Ishikawa (cell line): ENCODE data around the gene PKNOX1.

Source experiments
- CEBPB ChIP-seq: IDR thresholded peaks from 2 replicates; pipeline ENCODE4 v1.6.1; 2012
- CREB1 ChIP-seq: IDR thresholded peaks from 2 replicates; pipeline ENCODE4 v1.6.1; 2012; ENCODE audit warnings: low read depth
- EGR1 ChIP-seq: IDR thresholded peaks from 2 replicates; pipeline ENCODE4 v1.6.1; 2012
- EP300 ChIP-seq: IDR thresholded peaks from 2 replicates; pipeline ENCODE4 v1.6.1; 2012; ENCODE audit warnings: borderline replicate concordance
- FOXM1 ChIP-seq: IDR thresholded peaks from 2 replicates; pipeline ENCODE4 v1.6.1; 2012; ENCODE audit warnings: low read depth, borderline replicate concordance
- NFIC ChIP-seq: IDR thresholded peaks from 2 replicates; pipeline ENCODE4 v1.6.1; 2012
- RAD21 ChIP-seq: IDR thresholded peaks from 2 replicates; pipeline ENCODE4 v1.6.1; 2012; ENCODE audit warnings: low read depth
- TAF1 ChIP-seq: IDR thresholded peaks from 2 replicates; pipeline ENCODE4 v1.6.1; 2012; ENCODE audit warnings: low read depth, mild to moderate bottlenecking
- TCF12 ChIP-seq: IDR thresholded peaks from 2 replicates; pipeline ENCODE4 v1.6.1; 2012; ENCODE audit warnings: low read depth
- TEAD4 ChIP-seq: IDR thresholded peaks from 2 replicates; pipeline ENCODE4 v1.6.1; 2012
- YY1 ChIP-seq: IDR thresholded peaks from 2 replicates; pipeline ENCODE4 v1.6.1; 2012; ENCODE audit warnings: low read depth
- ZBTB7A ChIP-seq: IDR thresholded peaks from 2 replicates; pipeline ENCODE4 v1.6.1; 2012; ENCODE audit warnings: low read depth
- TF ChIP-seq, protein P1 (sequence below): IDR thresholded peaks from 2 replicates; pipeline ENCODE4 v1.6.1; 2012
- TF ChIP-seq, protein P2 (sequence below): IDR thresholded peaks from 2 replicates; pipeline ENCODE4 v1.6.1; 2012; ENCODE audit warnings: low read depth, mild to moderate bottlenecking
- TF ChIP-seq, protein P3 (sequence below): IDR thresholded peaks from 2 replicates; pipeline ENCODE4 v1.6.1; 2012

PKNOX1 gene

DNA sequence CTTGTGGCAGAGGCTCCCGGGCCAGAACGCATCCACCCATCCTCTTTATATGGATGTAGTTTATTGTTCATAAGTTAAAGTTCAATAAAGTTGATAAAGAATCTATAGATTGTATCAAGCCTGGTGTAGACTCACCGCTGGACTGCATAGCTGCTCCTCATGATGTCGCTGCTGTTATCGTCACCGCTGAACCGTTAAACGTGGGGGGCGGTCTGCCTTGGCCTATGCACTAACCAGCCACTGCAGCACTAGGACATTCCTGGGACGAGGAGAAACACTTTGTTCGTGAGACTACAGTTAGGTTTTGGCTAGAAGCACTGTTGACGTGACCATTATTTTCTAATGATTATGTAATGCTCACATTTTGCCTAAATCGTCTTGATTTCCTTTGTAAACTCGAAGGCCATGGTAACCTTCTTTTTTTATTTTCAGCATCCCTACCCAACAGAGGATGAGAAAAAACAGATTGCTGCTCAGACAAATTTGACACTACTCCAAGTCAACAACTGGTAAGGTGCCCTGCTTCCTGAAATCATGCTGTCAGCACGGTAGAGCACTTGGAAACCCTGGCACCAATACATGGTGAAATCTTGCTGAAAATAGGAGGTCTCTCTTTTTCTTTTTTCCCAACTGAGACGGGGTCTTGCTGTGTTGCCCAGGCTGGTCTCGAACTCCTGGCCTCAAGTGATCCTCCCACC lies 50.2 kb downstream of the PKNOX1 start:
- TF ChIP-seq TEAD4 (no peak), YY1 (no peak), RAD21 (no peak), CEBPB (no peak), EGR1 (no peak), TAF1 (no peak), CREB1 (no peak)
- TF ChIP-seq, protein P1, sequence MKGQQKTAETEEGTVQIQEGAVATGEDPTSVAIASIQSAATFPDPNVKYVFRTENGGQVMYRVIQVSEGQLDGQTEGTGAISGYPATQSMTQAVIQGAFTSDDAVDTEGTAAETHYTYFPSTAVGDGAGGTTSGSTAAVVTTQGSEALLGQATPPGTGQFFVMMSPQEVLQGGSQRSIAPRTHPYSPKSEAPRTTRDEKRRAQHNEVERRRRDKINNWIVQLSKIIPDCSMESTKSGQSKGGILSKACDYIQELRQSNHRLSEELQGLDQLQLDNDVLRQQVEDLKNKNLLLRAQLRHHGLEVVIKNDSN: no peak

DNA sequence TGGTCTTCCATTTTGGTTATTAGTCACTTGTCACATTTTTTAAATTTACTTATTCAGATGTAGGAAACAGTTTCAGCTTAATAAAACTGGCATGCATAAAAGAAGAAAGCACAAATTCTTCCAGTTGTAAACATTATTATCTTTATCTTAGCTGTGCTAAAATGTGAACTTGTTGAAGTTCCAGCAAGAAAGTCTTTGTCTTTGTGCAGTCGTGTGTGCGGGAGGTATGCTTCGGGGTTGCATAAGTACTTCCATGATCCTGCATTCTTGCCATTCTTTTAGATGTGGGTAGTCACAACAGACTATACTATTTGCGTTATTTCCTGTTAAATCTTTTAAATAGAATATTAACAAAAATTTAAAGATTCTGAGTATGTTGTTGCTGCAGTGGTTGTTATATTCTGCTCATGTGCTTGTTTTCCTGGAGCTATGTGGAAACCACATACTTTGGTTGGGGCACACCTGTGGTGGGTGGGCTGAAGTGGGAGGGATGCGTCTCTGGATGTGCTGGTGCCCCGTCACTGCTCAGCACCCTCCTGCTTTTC lies 51.3 kb downstream of the PKNOX1 start:
- peak; percentile 99 for TF ChIP-seq CEBPB
- peak; percentile 93 for TF ChIP-seq FOXM1
- peak; percentile 97 for TF ChIP-seq EP300
- peak; percentile 13; the same call in 1 of the 2 replicates for TF ChIP-seq RAD21
- 0 out of 2 replicates have a peak, but pooled peaks have one; percentile 12 for TF ChIP-seq EGR1
- peak; percentile 73 for TF ChIP-seq NFIC
- TF ChIP-seq, protein P2, sequence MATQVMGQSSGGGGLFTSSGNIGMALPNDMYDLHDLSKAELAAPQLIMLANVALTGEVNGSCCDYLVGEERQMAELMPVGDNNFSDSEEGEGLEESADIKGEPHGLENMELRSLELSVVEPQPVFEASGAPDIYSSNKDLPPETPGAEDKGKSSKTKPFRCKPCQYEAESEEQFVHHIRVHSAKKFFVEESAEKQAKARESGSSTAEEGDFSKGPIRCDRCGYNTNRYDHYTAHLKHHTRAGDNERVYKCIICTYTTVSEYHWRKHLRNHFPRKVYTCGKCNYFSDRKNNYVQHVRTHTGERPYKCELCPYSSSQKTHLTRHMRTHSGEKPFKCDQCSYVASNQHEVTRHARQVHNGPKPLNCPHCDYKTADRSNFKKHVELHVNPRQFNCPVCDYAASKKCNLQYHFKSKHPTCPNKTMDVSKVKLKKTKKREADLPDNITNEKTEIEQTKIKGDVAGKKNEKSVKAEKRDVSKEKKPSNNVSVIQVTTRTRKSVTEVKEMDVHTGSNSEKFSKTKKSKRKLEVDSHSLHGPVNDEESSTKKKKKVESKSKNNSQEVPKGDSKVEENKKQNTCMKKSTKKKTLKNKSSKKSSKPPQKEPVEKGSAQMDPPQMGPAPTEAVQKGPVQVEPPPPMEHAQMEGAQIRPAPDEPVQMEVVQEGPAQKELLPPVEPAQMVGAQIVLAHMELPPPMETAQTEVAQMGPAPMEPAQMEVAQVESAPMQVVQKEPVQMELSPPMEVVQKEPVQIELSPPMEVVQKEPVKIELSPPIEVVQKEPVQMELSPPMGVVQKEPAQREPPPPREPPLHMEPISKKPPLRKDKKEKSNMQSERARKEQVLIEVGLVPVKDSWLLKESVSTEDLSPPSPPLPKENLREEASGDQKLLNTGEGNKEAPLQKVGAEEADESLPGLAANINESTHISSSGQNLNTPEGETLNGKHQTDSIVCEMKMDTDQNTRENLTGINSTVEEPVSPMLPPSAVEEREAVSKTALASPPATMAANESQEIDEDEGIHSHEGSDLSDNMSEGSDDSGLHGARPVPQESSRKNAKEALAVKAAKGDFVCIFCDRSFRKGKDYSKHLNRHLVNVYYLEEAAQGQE: no peak
- 0 out of 2 replicates have a peak, but pooled peaks have one; percentile 54 for TF ChIP-seq YY1
- TF ChIP-seq, protein P3, sequence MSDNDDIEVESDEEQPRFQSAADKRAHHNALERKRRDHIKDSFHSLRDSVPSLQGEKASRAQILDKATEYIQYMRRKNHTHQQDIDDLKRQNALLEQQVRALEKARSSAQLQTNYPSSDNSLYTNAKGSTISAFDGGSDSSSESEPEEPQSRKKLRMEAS: no peak; the same call in 1 of the 2 replicates
- peak; percentile 32; the same call in 1 of the 2 replicates for TF ChIP-seq ZBTB7A
- peak; percentile 20; the same call in 1 of the 2 replicates for TF ChIP-seq CREB1
- TF ChIP-seq, protein P1: no peak
- TF ChIP-seq TCF12: peak; percentile 95
- TF ChIP-seq TEAD4: peak; percentile 100
- TF ChIP-seq TAF1: no peak

DNA sequence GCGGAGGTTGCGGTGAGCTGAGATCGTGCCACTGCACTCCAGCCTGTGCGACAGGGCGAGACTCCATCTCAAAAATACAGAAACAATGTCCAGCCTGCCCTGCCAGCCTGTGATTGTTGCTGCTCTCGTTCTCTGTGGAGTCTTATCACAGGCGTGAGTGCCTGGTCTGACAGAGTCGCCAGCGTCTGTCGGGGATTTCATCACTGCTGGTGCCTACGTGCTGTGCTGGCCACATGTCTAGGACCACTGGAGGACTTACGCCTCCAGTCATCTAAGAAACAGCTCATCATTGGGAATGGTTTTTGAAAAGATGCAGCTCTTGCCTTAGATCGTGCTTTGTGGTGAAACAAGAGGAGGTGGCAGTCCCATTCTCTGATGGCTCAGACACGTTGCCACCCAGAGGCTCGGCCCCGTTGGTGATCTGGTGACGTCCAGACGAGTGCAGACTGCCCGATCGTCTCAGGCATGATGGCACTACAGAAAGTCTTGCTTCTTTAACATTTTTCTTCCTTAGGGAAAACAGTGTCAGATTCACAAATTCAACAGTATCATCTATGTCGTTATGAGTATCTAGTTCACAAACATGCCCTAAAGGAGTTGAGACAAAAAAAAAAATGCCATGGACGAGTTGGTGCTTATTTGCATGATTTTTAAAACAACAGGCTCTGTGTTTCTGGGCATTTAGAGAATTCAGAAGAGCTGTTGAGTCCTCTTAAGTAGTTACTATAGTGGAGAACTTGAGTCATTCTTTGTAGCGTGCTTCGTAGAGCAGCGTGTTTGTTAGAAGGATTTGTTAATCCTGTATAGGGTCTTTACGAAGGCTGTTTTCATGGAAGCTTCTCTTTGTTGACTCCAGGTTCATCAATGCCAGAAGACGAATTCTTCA lies 53.7 kb downstream of the PKNOX1 start:
- no peak for TF ChIP-seq CEBPB
- no peak for TF ChIP-seq TEAD4

DNA sequence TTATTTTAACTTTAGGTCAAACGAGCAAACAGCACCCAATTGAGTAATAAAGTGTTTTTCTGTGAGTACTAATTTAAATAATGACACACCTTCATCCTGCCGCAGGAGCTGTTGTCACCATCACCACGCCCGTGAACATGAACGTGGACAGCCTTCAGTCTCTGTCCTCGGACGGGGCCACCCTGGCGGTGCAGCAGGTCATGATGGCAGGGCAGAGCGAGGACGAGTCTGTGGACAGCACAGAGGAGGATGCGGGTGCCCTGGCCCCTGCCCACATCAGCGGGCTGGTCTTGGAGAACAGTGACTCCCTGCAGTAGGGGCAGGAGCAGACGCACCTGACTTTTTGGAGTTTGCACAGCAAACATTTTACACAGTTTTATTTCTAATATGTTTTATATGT lies 55.4 kb downstream of the PKNOX1 start:
- TF ChIP-seq TAF1: no peak
- TF ChIP-seq, protein P3: no peak
- no peak for TF ChIP-seq FOXM1
- TF ChIP-seq, protein P1: no peak
- TF ChIP-seq CREB1: no peak
- no peak for TF ChIP-seq TCF12

DNA sequence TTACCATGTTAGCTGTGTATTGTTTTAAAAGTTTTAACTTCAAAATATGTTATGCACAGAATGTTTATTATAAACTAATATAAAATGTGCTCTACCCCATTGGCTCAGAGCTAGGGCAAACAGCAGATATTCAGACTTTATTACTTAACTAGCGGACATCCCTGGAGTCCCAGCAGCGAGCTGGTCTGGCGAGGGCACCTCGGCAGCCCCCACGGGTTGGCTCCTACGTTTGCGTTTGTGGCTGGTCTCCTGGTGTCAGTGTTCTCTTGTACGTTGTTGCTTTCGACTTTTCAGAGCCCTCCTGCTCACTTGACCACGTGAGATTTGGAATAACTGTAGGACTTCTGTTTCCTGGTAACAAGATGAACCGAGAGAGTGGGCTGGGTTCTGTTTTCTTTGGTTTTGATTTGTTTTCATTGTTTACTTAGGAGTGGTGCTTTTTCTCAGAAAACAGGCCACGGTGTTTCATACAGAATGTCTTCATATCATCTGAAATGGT lies 56.8 kb downstream of the PKNOX1 start:
- TF ChIP-seq TEAD4 (no peak), RAD21 (no peak), FOXM1 (no peak), TCF12 (no peak)
- TF ChIP-seq, protein P2: no peak
